HFF-Myc (cell line): ENCODE results near the gene ZDHHC8.

ENCODE experiments used
- DNase-seq: peaks from one replicate; pipeline ENCODE4 v3.0.0-alpha.2; 2011; ENCODE audit warnings: low read depth; ENCODE audit errors: extremely low read depth
- H3K4me3 ChIP-seq: replicated peaks from 2 replicates; pipeline ENCODE4 v1.5.1; 2011; ENCODE audit warnings: low read depth, mild to moderate bottlenecking, control low read depth, low read length
- CTCF ChIP-seq: IDR thresholded peaks from 2 replicates; pipeline ENCODE4 v1.5.1; 2012; ENCODE audit warnings: mild to moderate bottlenecking, low read depth, low read length, control low read depth; ENCODE audit errors: missing control alignments

ZDHHC8 gene

GRCh38 chr22:20131597-20131858 lies at the start of gene ZDHHC8:
TSS of gene ZDHHC8 (plus strand) at chr22:20131804. CDS start at chr22:20131948, 144 bp downstream.
- TF ChIP-seq CTCF = no peak
- H3K4me3 ChIP-seq = peak within 1 kb of the TSS; percentile 78
- no peak for DNase-seq

DNA sequence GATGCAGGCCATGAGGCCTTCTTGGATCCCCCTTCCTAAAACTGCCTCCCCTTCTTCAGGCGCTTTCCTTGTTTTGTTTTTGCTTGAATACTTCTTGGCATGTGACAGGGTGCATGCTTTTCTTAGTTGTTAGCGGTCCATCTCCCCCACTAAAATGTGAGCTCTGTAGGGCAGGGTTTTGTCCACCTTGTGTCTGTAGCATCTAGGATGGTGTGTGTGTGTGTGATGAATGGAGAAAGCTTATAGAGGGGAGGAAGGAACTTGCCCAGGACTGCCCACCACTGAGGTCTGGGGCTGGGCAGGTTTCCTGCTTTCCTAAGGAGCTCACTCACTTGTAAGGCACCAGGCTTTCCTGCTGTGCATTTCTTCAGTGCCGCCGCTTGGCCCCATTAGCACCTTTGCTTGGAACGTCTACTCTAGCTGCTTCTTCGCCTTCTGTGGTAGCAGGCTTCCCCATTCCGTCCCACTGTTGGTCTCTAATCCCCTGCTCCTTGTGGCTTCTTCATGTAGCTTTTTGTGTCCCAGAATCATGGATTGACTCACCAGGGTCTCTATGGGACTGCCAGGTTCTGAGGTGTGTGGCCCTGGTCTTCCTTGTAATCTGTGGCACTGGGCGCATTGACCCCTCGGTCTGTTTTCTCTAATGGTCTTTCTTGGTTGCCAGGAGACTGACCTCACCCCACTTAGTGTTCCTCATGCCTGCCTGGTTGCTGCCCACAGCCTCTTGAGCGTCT lies 48.3 kb upstream of the ZDHHC8 start:
- no peak for TF ChIP-seq CTCF
- H3K4me3 ChIP-seq = 0 out of 2 replicates have a peak overlapping the region, but pooled peaks have one; percentile 2
- DNase-seq = no peak

DNA sequence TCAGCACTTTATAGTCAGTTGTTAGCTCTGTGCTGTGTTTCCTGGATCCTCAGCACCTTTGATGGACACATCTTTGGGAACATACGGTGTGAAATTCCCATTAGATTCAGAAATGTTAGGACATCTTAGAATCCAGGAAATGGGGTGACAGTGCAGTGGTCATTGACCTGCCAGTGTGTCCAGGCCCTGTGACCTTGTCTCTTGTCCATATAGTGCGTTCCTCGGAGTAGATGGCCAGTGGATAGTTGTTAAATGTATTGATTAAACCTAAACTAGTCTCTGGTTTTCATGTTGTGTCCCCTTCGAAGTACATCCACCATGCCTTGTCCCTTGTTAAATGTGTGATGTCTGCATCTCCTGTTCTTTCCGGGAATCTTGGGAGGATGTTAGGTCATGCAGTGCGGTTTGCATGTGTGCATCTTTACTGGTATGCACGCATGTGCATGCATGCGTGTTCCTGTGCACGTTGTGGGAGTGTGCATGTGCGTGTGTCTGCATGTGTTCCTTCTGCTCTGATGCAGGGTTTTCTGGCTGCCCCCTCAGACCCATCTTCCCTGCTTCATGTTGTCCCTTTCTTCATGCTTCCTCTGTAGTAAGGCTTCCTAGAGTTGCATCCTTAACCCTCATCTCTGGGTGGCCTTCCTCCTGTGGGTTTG lies 47.6 kb upstream of the ZDHHC8 start:
- no peak for DNase-seq
- no peak overlapping the region for H3K4me3 ChIP-seq
- TF ChIP-seq CTCF = no peak

DNA sequence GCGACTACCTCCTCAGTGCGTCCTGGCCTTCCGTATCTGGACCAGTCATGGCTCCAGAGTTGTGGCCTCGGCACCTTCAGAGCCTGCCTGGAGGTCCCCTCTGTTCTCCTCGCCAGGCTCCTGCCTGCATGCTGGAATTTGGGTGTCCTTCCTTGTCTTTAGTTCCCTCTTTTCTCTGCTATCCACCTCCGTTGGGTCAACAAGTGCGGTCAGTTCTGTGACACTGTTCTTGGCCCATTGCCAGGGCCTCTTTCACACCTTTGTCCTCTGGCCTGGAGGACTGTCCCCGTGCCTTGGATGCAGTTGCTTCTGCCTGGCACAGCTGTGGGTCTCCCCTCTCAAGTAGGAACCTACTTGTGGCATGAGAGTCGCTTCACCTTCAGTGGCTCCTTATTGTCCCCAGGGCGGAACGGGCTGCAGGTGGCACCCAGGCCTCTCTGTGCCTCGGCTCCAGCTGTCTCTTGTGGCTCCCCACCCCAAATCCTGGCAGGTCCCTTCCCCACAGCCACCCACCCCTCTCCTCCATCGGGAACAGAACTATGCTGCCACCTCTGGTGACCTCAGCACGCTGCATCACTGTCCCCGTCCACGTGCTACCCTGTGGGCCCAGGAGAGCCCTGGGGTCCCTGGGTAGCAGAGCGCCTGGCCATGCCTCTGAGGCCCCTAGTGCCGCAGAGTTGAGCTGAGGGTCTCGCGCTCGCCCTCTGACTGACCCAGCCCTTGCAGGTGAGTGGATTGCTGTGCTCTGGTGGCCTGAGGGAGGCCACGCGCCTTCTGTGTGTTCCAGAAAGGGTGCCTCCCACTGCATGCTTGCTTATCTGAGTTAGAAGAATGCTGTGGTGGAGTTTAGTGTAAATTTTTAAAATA lies 46.8 kb upstream of the ZDHHC8 start:
- H3K4me3 ChIP-seq = no peak overlapping the region
- peak; percentile 38 for TF ChIP-seq CTCF
- DNase-seq = no peak

DNA sequence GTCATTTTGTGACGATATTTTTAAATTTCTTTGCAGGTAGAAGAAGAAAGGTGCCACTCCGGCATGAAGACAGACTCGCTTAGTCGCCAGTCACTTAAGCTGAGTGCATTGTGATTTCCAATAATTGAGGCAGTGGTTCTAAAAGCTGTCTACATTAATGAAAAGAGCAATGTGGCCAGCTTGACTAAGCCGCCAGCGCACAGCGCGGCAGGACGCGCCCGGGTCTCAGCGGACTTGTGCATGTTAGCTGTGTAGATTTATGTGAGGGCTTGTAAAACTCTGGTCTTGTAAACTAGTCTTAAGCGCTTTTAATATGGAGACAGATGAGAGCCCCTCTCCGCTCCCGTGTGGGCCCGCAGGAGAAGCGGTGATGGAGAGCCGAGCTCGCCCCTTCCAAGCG lies 46.0 kb upstream of the ZDHHC8 start:
- no peak for TF ChIP-seq CTCF
- no peak for DNase-seq
- H3K4me3 ChIP-seq = no peak overlapping the region

DNA sequence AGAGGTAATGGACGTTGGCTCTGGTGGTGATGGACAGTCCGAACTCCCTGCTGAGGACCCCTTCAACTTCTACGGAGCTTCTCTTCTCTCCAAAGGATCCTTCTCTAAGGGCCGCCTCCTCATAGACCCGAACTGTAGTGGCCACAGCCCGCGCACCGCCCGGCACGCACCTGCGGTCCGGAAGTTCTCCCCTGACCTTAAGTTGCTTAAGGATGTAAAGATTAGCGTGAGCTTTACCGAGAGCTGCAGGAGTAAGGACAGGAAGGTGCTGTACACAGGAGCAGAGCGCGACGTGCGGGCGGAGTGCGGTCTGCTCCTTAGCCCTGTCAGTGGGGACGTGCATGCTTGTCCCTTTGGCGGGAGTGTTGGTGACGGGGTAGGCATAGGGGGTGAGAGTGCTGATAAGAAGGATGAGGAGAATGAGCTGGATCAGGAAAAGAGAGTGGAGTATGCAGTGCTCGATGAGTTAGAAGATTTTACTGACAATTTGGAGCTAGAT lies 45.5 kb upstream of the ZDHHC8 start:
- no peak for TF ChIP-seq CTCF
- DNase-seq = no peak
- no peak overlapping the region for H3K4me3 ChIP-seq
